Measurements from ENCODE around the gene SGMS1. TPM values are rescaled to one million over a fixed set of nuclear protein-coding genes. Genes with fewer than 3 reads are reported as not detected.
"Not testable (repeated sequence)": the region's sequence is repeated elsewhere in the genome, so short reads cannot be mapped to it uniquely, and the experiment has no call there.

The SGMS1 gene
- total and polyA plus RNA-seq, 11 donors = 6.9 to 40.6 (median 19.6) TPM

DNA sequence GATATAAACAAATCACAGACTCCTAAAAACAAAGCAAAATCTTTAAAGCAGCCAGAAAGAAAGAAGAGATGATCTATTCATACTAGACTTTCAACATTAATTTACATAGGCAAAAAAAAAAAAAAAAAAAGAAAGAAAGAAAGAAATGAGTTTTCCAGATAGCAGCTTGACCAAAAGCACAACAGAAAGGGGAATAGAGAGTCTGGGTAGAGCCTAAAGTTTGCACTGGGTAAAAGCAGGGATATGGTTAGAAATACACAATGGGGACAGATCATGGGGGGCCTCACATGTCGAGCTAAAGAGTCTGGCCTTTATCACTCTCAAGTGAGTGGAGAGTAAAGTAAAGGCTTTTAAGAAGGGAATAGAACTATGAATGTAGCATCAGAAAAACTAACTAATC lies 169.8 kb downstream of the SGMS1 start:
- DNase-seq (no peak), ATAC-seq (no peak)
- Histone ChIP-seq H3K4me3 (no peak overlapping the region), H3K27me3 (no peaks in the 10 kb centered on the region), H3K4me1 (peaks cover 0 to 23% (median 0%) of the 10 kb centered on the region in 12 donors), H3K27ac (no peak overlapping the region), H3K9me3 (no peaks in the 10 kb centered on the region), H3K36me3 (peaks cover 0 to 3% (median 0%) of the 10 kb centered on the region in 9 donors)
- intact Hi-C loops (cut with DNase I) = no loop called here
- TF ChIP-seq POLR2A (IDR thresholded peaks at IDR 0.05) = no peak
- TF ChIP-seq, protein P1, sequence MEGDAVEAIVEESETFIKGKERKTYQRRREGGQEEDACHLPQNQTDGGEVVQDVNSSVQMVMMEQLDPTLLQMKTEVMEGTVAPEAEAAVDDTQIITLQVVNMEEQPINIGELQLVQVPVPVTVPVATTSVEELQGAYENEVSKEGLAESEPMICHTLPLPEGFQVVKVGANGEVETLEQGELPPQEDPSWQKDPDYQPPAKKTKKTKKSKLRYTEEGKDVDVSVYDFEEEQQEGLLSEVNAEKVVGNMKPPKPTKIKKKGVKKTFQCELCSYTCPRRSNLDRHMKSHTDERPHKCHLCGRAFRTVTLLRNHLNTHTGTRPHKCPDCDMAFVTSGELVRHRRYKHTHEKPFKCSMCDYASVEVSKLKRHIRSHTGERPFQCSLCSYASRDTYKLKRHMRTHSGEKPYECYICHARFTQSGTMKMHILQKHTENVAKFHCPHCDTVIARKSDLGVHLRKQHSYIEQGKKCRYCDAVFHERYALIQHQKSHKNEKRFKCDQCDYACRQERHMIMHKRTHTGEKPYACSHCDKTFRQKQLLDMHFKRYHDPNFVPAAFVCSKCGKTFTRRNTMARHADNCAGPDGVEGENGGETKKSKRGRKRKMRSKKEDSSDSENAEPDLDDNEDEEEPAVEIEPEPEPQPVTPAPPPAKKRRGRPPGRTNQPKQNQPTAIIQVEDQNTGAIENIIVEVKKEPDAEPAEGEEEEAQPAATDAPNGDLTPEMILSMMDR (IDR thresholded peaks at IDR 0.05) = no peak
- 39 to 67% (median 52%) methylated on average over 1 of the region's 1 CpG for WGBS, 4 donors

DNA sequence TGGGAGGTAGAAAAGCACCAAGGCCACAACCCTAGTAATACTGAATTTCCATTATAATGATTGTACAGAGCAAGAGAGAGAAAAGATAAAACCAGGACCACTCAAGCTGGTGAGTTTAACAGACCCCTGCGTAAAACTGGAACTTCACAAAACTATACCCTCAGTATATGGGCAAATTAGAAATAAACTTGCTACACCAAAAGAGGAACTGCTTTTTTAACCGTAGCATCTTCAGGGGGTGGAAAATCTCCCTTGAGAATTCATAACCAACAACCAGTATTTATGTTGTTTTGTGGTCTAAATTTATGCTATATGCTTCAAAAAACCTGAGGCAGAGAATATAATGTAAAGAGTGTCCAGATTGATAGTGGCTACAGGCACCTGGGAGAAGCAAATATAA lies 171.2 kb downstream of the SGMS1 start:
- intact Hi-C loops (cut with DNase I) = no loop called here
- Histone ChIP-seq H3K4me1 (peaks cover 0 to 21% (median 0%) of the 10 kb centered on the region in 12 donors), H3K9me3 (no peaks in the 10 kb centered on the region), H3K27ac (no peak overlapping the region), H3K27me3 (no peaks in the 10 kb centered on the region), H3K36me3 (peaks cover 0 to 3% (median 0%) of the 10 kb centered on the region in 9 donors), H3K4me3 (no peak overlapping the region)
- 81 to 91% (median 86%) methylated on average over 2 of the region's 2 CpGs for WGBS, 4 donors
- TF ChIP-seq, protein P1 (IDR thresholded peaks at IDR 0.05) = no peak
- no peak for TF ChIP-seq POLR2A (IDR thresholded peaks at IDR 0.05)
- no peak for DNase-seq
- no peak for ATAC-seq

DNA sequence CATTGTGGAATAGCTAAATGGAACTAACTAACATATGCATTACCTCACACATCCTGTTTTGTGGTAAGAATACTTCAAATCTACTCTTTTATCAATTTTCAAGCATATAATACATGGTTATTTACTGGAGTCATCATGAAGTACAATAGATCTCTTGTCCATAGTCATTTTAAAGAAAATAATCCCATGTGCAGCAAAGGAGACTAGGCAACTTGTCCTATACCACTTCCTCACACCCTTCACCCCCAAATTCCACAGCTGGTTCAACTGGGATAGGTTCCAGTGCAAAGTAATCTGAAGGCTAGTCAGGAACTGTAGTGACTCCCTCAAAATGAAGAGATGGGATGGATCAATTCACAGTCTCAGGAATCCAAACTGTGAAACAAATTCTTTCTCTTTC lies 176.1 kb downstream of the SGMS1 start:
- no peaks in the 10 kb centered on the region for H3K27me3 ChIP-seq
- H3K4me3 ChIP-seq = no peak overlapping the region
- H3K9me3 ChIP-seq = no peaks in the 10 kb centered on the region
- intact Hi-C loops (cut with DNase I) = loop anchor here in 1 of 10 donors (10.0 kb wide), 1 partner anchor 107 kb away; no protein-coding TSS in a partner anchor
- peaks cover 0 to 8% (median 0%) of the 10 kb centered on the region in 12 donors for H3K4me1 ChIP-seq
- no peaks in the 10 kb centered on the region for H3K36me3 ChIP-seq
- H3K27ac ChIP-seq = no peak overlapping the region
- ATAC-seq (no peak), DNase-seq (no peak)
- TF ChIP-seq, protein P1 (IDR thresholded peaks at IDR 0.05) = no peak
- no peak for TF ChIP-seq POLR2A (IDR thresholded peaks at IDR 0.05)

DNA sequence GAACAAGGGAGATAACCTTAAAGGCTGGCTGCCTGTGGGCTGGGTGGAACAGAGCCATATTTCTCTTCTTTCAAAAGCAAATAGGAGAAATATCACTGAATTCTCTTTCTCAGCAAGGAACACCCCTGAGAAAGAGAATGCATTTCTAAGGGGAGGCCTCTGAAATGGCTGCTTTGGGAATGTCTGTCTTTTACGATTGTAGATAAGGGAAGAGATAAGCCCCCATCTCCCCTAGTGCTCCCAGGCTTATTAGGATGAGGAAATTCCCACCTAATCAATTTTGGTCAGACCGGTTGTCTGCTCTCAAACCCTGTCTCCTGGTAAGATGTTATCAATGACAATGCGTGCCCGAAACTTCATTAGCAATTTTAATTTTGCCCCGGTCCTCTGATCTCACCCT lies 178.0 kb downstream of the SGMS1 start:
- not testable (repeated sequence) for H3K36me3 ChIP-seq, H3K9me3 ChIP-seq, H3K4me3 ChIP-seq, H3K27ac ChIP-seq, ATAC-seq, H3K27me3 ChIP-seq, DNase-seq, H3K4me1 ChIP-seq
- intact Hi-C loops (cut with DNase I) = loop anchor here in 1 of 10 donors (10.0 kb wide), 1 partner anchor 109 kb away; no protein-coding TSS in a partner anchor
- WGBS, 4 donors = 87 to 93% (median 90%) methylated on average over 5 of the region's 5 CpGs

DNA sequence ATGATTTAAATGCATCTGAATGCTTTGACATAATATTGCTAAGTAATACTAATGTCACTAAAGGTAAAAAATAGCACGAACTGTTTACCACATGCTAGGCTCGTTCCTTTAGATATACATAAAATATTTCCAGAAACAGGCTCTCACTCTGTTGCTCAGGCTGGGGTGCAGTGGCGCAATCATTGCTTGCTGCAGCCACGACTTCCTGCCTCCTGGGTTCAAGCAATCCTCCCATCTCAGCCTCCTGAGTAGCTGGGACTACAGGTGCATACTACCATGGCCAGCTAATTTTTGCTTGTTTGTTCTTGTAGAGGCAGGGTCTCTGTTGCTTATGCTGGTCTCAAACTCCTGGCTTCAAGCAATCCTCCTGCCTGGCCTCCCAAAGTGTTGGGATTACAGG lies 183.3 kb downstream of the SGMS1 start:
- Histone ChIP-seq H3K4me1 (peaks cover 0 to 37% (median 0%) of the 10 kb centered on the region in 12 donors), H3K4me3 (no peak overlapping the region), H3K9me3 (no peaks in the 10 kb centered on the region), H3K27me3 (no peaks in the 10 kb centered on the region), H3K36me3 (no peaks in the 10 kb centered on the region), H3K27ac (no peak overlapping the region)
- intact Hi-C loops (cut with DNase I) = loop anchor here in 1 of 10 donors (10.0 kb wide), 1 partner anchor 114 kb away; no protein-coding TSS in a partner anchor
- DNase-seq (no peak), ATAC-seq (no peak)
- WGBS, 4 donors = 88 to 91% (median 89%) methylated on average over 4 of the region's 4 CpGs
- TF ChIP-seq POLR2A (IDR thresholded peaks at IDR 0.05) = no peak
- TF ChIP-seq, protein P1 (IDR thresholded peaks at IDR 0.05) = no peak

Data from heart left ventricle (tissue), 16 donors.